Measurements from ENCODE around the gene ATP6V0E2.

Gene ATP6V0E2

GRCh38 chr7:149833495-149834130 lies 40.2 kb upstream of the ATP6V0E2 start:
- no peak overlapping the region for H3K4me3 ChIP-seq (replicated peaks in 1 of 2; ENCODE audit: low read depth in 2 of 2, low read length in 2 of 2)
- no peak for TF ChIP-seq CTCF (IDR thresholded peaks at IDR 0.05; ENCODE audit: low read depth, low read length)
- no peak for DNase-seq (ENCODE audit: low read depth in 2 of 2)

- TF ChIP-seq CTCF (IDR thresholded peaks at IDR 0.05; ENCODE audit: low read depth, low read length), result no peak
- no peak for DNase-seq (ENCODE audit: low read depth in 2 of 2)
- H3K4me3 ChIP-seq (replicated peaks in 1 of 2; ENCODE audit: low read depth in 2 of 2, low read length in 2 of 2), result no peak overlapping the region
Measured at GRCh38 chr7:149834601-149835000, 39.2 kb upstream of the ATP6V0E2 start.

- H3K4me3 ChIP-seq (replicated peaks in 1 of 2; ENCODE audit: low read depth in 2 of 2, low read length in 2 of 2), result no peak overlapping the region
- TF ChIP-seq CTCF (IDR thresholded peaks at IDR 0.05; ENCODE audit: low read depth, low read length), result no peak
- DNase-seq (ENCODE audit: low read depth in 2 of 2), result no peak
Measured at GRCh38 chr7:149836434-149836833, 37.3 kb upstream of the ATP6V0E2 start.

- no peak overlapping the region for H3K4me3 ChIP-seq (replicated peaks in 1 of 2; ENCODE audit: low read depth in 2 of 2, low read length in 2 of 2)
- DNase-seq (ENCODE audit: low read depth in 2 of 2), result no peak
Measured at GRCh38 chr7:149837564-149838223, 36.1 kb upstream of the ATP6V0E2 start.

GRCh38 chr7:149838224-149838991 lies 35.4 kb upstream of the ATP6V0E2 start, which contains the start of gene ZNF862:
ZNF862 (plus strand) TSS chr7:149838375; CDS start chr7:149838612, 237 bp downstream.
- peak; percentile 98 for DNase-seq (ENCODE audit: low read depth in 2 of 2)
- H3K4me3 ChIP-seq (replicated peaks in 1 of 2; ENCODE audit: low read depth in 2 of 2, low read length in 2 of 2), result peak within 1 kb of the TSS; percentile 80 to 87
- no peak for TF ChIP-seq CTCF (IDR thresholded peaks at IDR 0.05; ENCODE audit: low read depth, low read length)

More at GRCh38 chr7:149837564-149838223, 36.1 kb upstream of the ATP6V0E2 start:
- TF ChIP-seq CTCF (IDR thresholded peaks at IDR 0.05; ENCODE audit: low read depth, low read length), result no peak

GRCh38 chr7:149838992-149839408 lies 34.8 kb upstream of the ATP6V0E2 start:
- DNase-seq (ENCODE audit: low read depth in 2 of 2), result peak; percentile 19 to 33
- peak overlapping the region; percentile 80 to 87 for H3K4me3 ChIP-seq (replicated peaks in 1 of 2; ENCODE audit: low read depth in 2 of 2, low read length in 2 of 2)
- TF ChIP-seq CTCF (IDR thresholded peaks at IDR 0.05; ENCODE audit: low read depth, low read length), result no peak
